Measurements from ENCODE around the gene CD55. TPM values are rescaled to one million over a fixed set of nuclear protein-coding genes. Genes with fewer than 3 reads are reported as not detected.

Gene CD55
- total and polyA plus RNA-seq, 5 donors from 2014 or later = 45.4 to 120 (median 55.5) TPM

GRCh38 chr1:207282496-207283380, 38.7 kb upstream of the CD55 start:
- Mint-ChIP-seq H3K4me1 (peaks cover 0 to 24% (median 15%) of the 10 kb centered on the region in 4 donors), H3K9me3 (peaks cover 0 to 4% (median 0%) of the 10 kb centered on the region in 7 donors), H3K36me3 (peaks cover 3% of the 10 kb centered on the region), H3K4me3 (no peak overlapping the region), H3K27me3 (peaks cover 23% of the 10 kb centered on the region), H3K27ac (peak overlapping the region in 1 of 3 donors; percentile 37)
- Histone ChIP-seq H3K36me3 (ENCODE audit: control insufficient read depth, insufficient read depth, low read length) (no peaks in the 10 kb centered on the region), H3K4me1 (ENCODE audit: control insufficient read depth, insufficient read depth, low read length, poor library complexity, severe bottlenecking) (peaks cover 10% of the 10 kb centered on the region), H3K9me3 (ENCODE audit: control insufficient read depth in 2 of 2, low read length in 2 of 2) (no peaks in the 10 kb centered on the region), H3K4me3 (ENCODE audit: low read depth, low read length) (no peak overlapping the region), H3K27me3 (ENCODE audit: control insufficient read depth, insufficient read depth, low read length) (peaks cover 11% of the 10 kb centered on the region), H3K27ac (ENCODE audit: insufficient read depth, low read length, poor library complexity, severe bottlenecking) (no peak overlapping the region)
- no peak for ATAC-seq (ENCODE audit: low read depth in 2 of 2)
- DNase-seq = peak in 1 of 3 donors; percentile 27

- H3K9me3 Mint-ChIP-seq = peaks cover 0 to 4% (median 0%) of the 10 kb centered on the region in 7 donors
- Histone ChIP-seq H3K4me1 (ENCODE audit: control insufficient read depth, insufficient read depth, low read length, poor library complexity, severe bottlenecking) (peaks cover 10% of the 10 kb centered on the region), H3K36me3 (ENCODE audit: control insufficient read depth, insufficient read depth, low read length) (no peaks in the 10 kb centered on the region), H3K4me3 (ENCODE audit: low read depth, low read length) (no peak overlapping the region), H3K27ac (ENCODE audit: insufficient read depth, low read length, poor library complexity, severe bottlenecking) (no peak overlapping the region), H3K27me3 (ENCODE audit: control insufficient read depth, insufficient read depth, low read length) (peaks cover 13% of the 10 kb centered on the region), H3K9me3 (ENCODE audit: control insufficient read depth in 2 of 2, low read length in 2 of 2) (no peaks in the 10 kb centered on the region)
- DNase-seq (no peak), ATAC-seq (ENCODE audit: low read depth in 2 of 2) (no peak)
- H3K27me3 Mint-ChIP-seq = peaks cover 26% of the 10 kb centered on the region
- H3K27ac Mint-ChIP-seq = no peak overlapping the region
- H3K36me3 Mint-ChIP-seq = peaks cover 3% of the 10 kb centered on the region
- H3K4me1 Mint-ChIP-seq = peaks cover 0 to 24% (median 15%) of the 10 kb centered on the region in 4 donors
- no peak overlapping the region for H3K4me3 Mint-ChIP-seq
Measured at GRCh38 chr1:207283421-207283820, 38.1 kb upstream of the CD55 start.

- peak overlapping the region; percentile 8 for H3K4me3 ChIP-seq (ENCODE audit: low read depth, low read length)
- Mint-ChIP-seq H3K27me3 (peaks cover 32% of the 10 kb centered on the region), H3K4me1 (peaks cover 0 to 24% (median 15%) of the 10 kb centered on the region in 4 donors), H3K9me3 (peaks cover 0 to 4% (median 0%) of the 10 kb centered on the region in 7 donors), H3K36me3 (peaks cover 3% of the 10 kb centered on the region), H3K27ac (no peak overlapping the region), H3K4me3 (no peak overlapping the region)
- no peak overlapping the region for H3K27ac ChIP-seq (ENCODE audit: insufficient read depth, low read length, poor library complexity, severe bottlenecking)
- ATAC-seq (ENCODE audit: low read depth in 2 of 2) (no peak), DNase-seq (peak in 1 of 3 donors; percentile 47)
- H3K9me3 ChIP-seq (ENCODE audit: control insufficient read depth in 2 of 2, low read length in 2 of 2) = no peaks in the 10 kb centered on the region
- peaks cover 10% of the 10 kb centered on the region for H3K4me1 ChIP-seq (ENCODE audit: control insufficient read depth, insufficient read depth, low read length, poor library complexity, severe bottlenecking)
- peaks cover 13% of the 10 kb centered on the region for H3K27me3 ChIP-seq (ENCODE audit: control insufficient read depth, insufficient read depth, low read length)
- no peaks in the 10 kb centered on the region for H3K36me3 ChIP-seq (ENCODE audit: control insufficient read depth, insufficient read depth, low read length)
Measured at GRCh38 chr1:207284209-207284897, 37.1 kb upstream of the CD55 start.

GRCh38 chr1:207286786-207287468, 34.6 kb upstream of the CD55 start:
- peaks cover 0 to 1% of the 10 kb centered on the region in 2 experiments for H3K9me3 ChIP-seq (ENCODE audit: control insufficient read depth in 2 of 2, low read length in 2 of 2)
- peaks cover 0 to 9% (median 4%) of the 10 kb centered on the region in 7 donors for H3K9me3 Mint-ChIP-seq
- H3K36me3 Mint-ChIP-seq = no peaks in the 10 kb centered on the region

GRCh38 chr1:207288315-207288714, 33.2 kb upstream of the CD55 start:
- H3K9me3 ChIP-seq (ENCODE audit: control insufficient read depth in 2 of 2, low read length in 2 of 2) = peaks cover 0 to 1% of the 10 kb centered on the region in 2 experiments
- H3K27ac Mint-ChIP-seq = no peak overlapping the region
- no peak for DNase-seq
- no peak overlapping the region for H3K4me3 Mint-ChIP-seq
- H3K36me3 Mint-ChIP-seq = no peaks in the 10 kb centered on the region
- H3K4me1 ChIP-seq (ENCODE audit: control insufficient read depth, insufficient read depth, low read length, poor library complexity, severe bottlenecking) = peaks cover under 1% of the 10 kb centered on the region
- no peaks in the 10 kb centered on the region for H3K36me3 ChIP-seq (ENCODE audit: control insufficient read depth, insufficient read depth, low read length)
- peaks cover 8% of the 10 kb centered on the region for H3K27me3 ChIP-seq (ENCODE audit: control insufficient read depth, insufficient read depth, low read length)
- ATAC-seq (ENCODE audit: low read depth in 2 of 2) = no peak
- no peak overlapping the region for H3K27ac ChIP-seq (ENCODE audit: insufficient read depth, low read length, poor library complexity, severe bottlenecking)
- no peak overlapping the region for H3K4me3 ChIP-seq (ENCODE audit: low read depth, low read length)
- H3K27me3 Mint-ChIP-seq = peaks cover 23% of the 10 kb centered on the region
- H3K9me3 Mint-ChIP-seq = peaks cover 0 to 15% (median 5%) of the 10 kb centered on the region in 7 donors
- H3K4me1 Mint-ChIP-seq = peaks cover 0 to 6% (median 0%) of the 10 kb centered on the region in 4 donors

More at GRCh38 chr1:207286786-207287468, 34.6 kb upstream of the CD55 start:
- ATAC-seq (ENCODE audit: low read depth in 2 of 2) (no peak), DNase-seq (no peak)
- H3K27ac Mint-ChIP-seq = no peak overlapping the region
- H3K4me1 ChIP-seq (ENCODE audit: control insufficient read depth, insufficient read depth, low read length, poor library complexity, severe bottlenecking) = peaks cover 10% of the 10 kb centered on the region
- no peak overlapping the region for H3K27ac ChIP-seq (ENCODE audit: insufficient read depth, low read length, poor library complexity, severe bottlenecking)
- H3K27me3 Mint-ChIP-seq = peaks cover 19% of the 10 kb centered on the region
- H3K4me3 Mint-ChIP-seq = no peak overlapping the region
- H3K4me3 ChIP-seq (ENCODE audit: low read depth, low read length) = no peak overlapping the region
- H3K27me3 ChIP-seq (ENCODE audit: control insufficient read depth, insufficient read depth, low read length) = peaks cover 11% of the 10 kb centered on the region
- H3K4me1 Mint-ChIP-seq = peaks cover 0 to 19% (median 11%) of the 10 kb centered on the region in 4 donors
- H3K36me3 ChIP-seq (ENCODE audit: control insufficient read depth, insufficient read depth, low read length) = no peaks in the 10 kb centered on the region

GRCh38 chr1:207289756-207290155, 31.7 kb upstream of the CD55 start:
- no peak overlapping the region for H3K4me3 Mint-ChIP-seq
- peaks cover 0 to 1% of the 10 kb centered on the region in 2 experiments for H3K9me3 ChIP-seq (ENCODE audit: control insufficient read depth in 2 of 2, low read length in 2 of 2)
- H3K36me3 Mint-ChIP-seq = no peaks in the 10 kb centered on the region
- H3K4me1 ChIP-seq (ENCODE audit: control insufficient read depth, insufficient read depth, low read length, poor library complexity, severe bottlenecking) = no peaks in the 10 kb centered on the region
- no peak overlapping the region for H3K27ac ChIP-seq (ENCODE audit: insufficient read depth, low read length, poor library complexity, severe bottlenecking)
- H3K36me3 ChIP-seq (ENCODE audit: control insufficient read depth, insufficient read depth, low read length) = no peaks in the 10 kb centered on the region
- H3K9me3 Mint-ChIP-seq = peaks cover 0 to 15% (median 6%) of the 10 kb centered on the region in 7 donors
- H3K4me3 ChIP-seq (ENCODE audit: low read depth, low read length) = no peak overlapping the region
- H3K27me3 ChIP-seq (ENCODE audit: control insufficient read depth, insufficient read depth, low read length) = peaks cover 8% of the 10 kb centered on the region
- no peak overlapping the region for H3K27ac Mint-ChIP-seq
- H3K27me3 Mint-ChIP-seq = peaks cover 18% of the 10 kb centered on the region
- peaks cover 0 to 4% (median 0%) of the 10 kb centered on the region in 4 donors for H3K4me1 Mint-ChIP-seq
- no peak for ATAC-seq (ENCODE audit: low read depth in 2 of 2)
- no peak for DNase-seq

- peaks cover 8% of the 10 kb centered on the region for H3K27me3 ChIP-seq (ENCODE audit: control insufficient read depth, insufficient read depth, low read length)
- no peak for ATAC-seq (ENCODE audit: low read depth in 2 of 2)
- DNase-seq = no peak
- no peak overlapping the region for H3K4me3 ChIP-seq (ENCODE audit: low read depth, low read length)
- H3K27me3 Mint-ChIP-seq = peaks cover 17% of the 10 kb centered on the region
- H3K4me1 Mint-ChIP-seq = peaks cover 0 to 2% (median 0%) of the 10 kb centered on the region in 4 donors
- H3K9me3 Mint-ChIP-seq = peaks cover 0 to 15% (median 8%) of the 10 kb centered on the region in 7 donors
- H3K9me3 ChIP-seq (ENCODE audit: control insufficient read depth in 2 of 2, low read length in 2 of 2) = peaks cover 0 to 1% of the 10 kb centered on the region in 2 experiments
- H3K36me3 ChIP-seq (ENCODE audit: control insufficient read depth, insufficient read depth, low read length) = no peaks in the 10 kb centered on the region
- no peaks in the 10 kb centered on the region for H3K4me1 ChIP-seq (ENCODE audit: control insufficient read depth, insufficient read depth, low read length, poor library complexity, severe bottlenecking)
- no peak overlapping the region for H3K27ac Mint-ChIP-seq
- no peaks in the 10 kb centered on the region for H3K36me3 Mint-ChIP-seq
- no peak overlapping the region for H3K27ac ChIP-seq (ENCODE audit: insufficient read depth, low read length, poor library complexity, severe bottlenecking)
- no peak overlapping the region for H3K4me3 Mint-ChIP-seq
Measured at GRCh38 chr1:207291723-207292122, 29.8 kb upstream of the CD55 start.
